Measurements from ENCODE around the gene ZNF302. TPM values are rescaled to one million over a fixed set of nuclear protein-coding genes. Genes with fewer than 3 reads are reported as not detected.

The ZNF302 gene
- total and polyA plus RNA-seq, 9 donors, result 41.7 to 59.4 (median 48.3) TPM

Other genes with a start within 250 kb of the ZNF302 start
- gene UBA2, start 249.3 kb upstream of the ZNF302 start, total RNA-seq, result 128 TPM
- gene UBA2, start 249.3 kb upstream of the ZNF302 start, polyA plus RNA-seq (ENCODE audit: insufficient read depth in 1 of 8, insufficient read length in 8 of 8, low replicate concordance in 1 of 8), result 100 to 1,000 TPM in 4 of 8 donors, 10 to 100 TPM in 4; 76.0 to 129 (median 99.0) TPM
- 19.3 TPM for gene WTIP, start 195.9 kb upstream of the ZNF302 start, total RNA-seq
- gene WTIP, start 195.9 kb upstream of the ZNF302 start, polyA plus RNA-seq (ENCODE audit: insufficient read depth in 1 of 8, insufficient read length in 8 of 8, low replicate concordance in 1 of 8), result 10 to 100 TPM; 16.5 to 26.2 (median 20.8) TPM
- 0.22 TPM for gene SCGB2B2, start 519 bp upstream of the ZNF302 start, total RNA-seq
- 1 to 10 TPM in 1 of 8 donors, under 1 TPM in 7; 0.28 to 1.6 (median 0.37) TPM for gene SCGB2B2, start 519 bp upstream of the ZNF302 start, polyA plus RNA-seq (ENCODE audit: insufficient read depth in 1 of 8, insufficient read length in 8 of 8, low replicate concordance in 1 of 8)
- gene ZNF181, start 56.6 kb downstream of the ZNF302 start, total RNA-seq, result 23.1 TPM
- gene ZNF181, start 56.6 kb downstream of the ZNF302 start, polyA plus RNA-seq (ENCODE audit: insufficient read depth in 1 of 8, insufficient read length in 8 of 8, low replicate concordance in 1 of 8), result 10 to 100 TPM in 7 of 8 donors, 1 to 10 TPM in 1; 9.2 to 15.6 (median 13.8) TPM
- gene ZNF599, start 95.5 kb downstream of the ZNF302 start, total RNA-seq, result 6.6 TPM
- gene ZNF599, start 95.5 kb downstream of the ZNF302 start, polyA plus RNA-seq (ENCODE audit: insufficient read depth in 1 of 8, insufficient read length in 8 of 8, low replicate concordance in 1 of 8), result 1 to 10 TPM; 5.5 to 7.0 (median 6.1) TPM
- 3.9 TPM for gene ZNF30, start 249.2 kb downstream of the ZNF302 start, total RNA-seq
- 1 to 10 TPM; 2.8 to 4.9 (median 3.6) TPM for gene ZNF30, start 249.2 kb downstream of the ZNF302 start, polyA plus RNA-seq (ENCODE audit: insufficient read depth in 1 of 8, insufficient read length in 8 of 8, low replicate concordance in 1 of 8)

Measured in muscle of leg (tissue), 9 donors.